ENCODE data around the gene TREML2. TPM values are rescaled to one million over a fixed set of nuclear protein-coding genes. Genes with fewer than 3 reads are reported as not detected.

TREML2 gene
- total and polyA plus RNA-seq, 8 donors: 0.09 to 0.12 TPM; not detected in 6

DNA sequence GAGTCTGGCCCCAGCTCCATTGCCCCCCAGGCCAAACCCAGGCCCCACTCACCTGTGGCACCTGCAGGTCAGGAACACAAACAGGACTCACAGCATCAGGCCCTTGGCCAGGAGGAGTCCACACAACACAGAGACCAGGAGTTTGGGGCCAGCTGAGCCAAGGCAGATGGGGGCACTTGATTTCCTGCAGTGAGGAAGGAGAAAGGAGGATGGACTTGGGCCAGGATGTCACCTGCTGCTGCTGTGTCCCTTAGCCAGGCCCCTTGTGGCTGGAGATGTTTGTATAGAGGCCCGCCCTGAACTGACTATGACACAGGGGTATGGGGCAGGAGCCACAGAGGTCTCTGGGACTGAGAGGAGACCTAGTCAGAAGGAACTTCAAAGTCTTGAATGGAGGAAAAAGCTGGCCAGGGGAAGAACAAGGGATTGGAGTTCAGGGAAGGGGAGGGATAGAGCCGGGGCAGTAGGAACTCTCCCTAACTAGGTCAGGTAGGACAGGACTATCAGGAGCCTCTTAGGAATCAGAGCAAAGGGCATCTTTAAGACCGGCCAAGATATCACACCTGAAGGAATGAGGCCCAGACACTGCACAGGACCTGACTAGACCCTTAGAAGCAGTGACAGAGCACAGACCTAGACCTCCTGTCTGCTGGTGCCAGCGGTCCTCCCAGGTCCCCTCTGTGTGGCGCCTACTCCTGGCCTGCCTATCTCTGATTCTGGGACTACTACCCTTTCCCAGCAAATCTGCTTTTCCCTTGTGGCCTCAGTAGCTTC lies 8.8 kb upstream of the TREML2 start:
- Histone ChIP-seq H3K27ac (no peak overlapping the region), H3K4me1 (no peaks in the 10 kb centered on the region), H3K4me3 (no peak overlapping the region), H3K9me3 (no peaks in the 10 kb centered on the region), H3K36me3 (no peaks in the 10 kb centered on the region), H3K27me3 (no peaks in the 10 kb centered on the region)
- TF ChIP-seq, protein P1, sequence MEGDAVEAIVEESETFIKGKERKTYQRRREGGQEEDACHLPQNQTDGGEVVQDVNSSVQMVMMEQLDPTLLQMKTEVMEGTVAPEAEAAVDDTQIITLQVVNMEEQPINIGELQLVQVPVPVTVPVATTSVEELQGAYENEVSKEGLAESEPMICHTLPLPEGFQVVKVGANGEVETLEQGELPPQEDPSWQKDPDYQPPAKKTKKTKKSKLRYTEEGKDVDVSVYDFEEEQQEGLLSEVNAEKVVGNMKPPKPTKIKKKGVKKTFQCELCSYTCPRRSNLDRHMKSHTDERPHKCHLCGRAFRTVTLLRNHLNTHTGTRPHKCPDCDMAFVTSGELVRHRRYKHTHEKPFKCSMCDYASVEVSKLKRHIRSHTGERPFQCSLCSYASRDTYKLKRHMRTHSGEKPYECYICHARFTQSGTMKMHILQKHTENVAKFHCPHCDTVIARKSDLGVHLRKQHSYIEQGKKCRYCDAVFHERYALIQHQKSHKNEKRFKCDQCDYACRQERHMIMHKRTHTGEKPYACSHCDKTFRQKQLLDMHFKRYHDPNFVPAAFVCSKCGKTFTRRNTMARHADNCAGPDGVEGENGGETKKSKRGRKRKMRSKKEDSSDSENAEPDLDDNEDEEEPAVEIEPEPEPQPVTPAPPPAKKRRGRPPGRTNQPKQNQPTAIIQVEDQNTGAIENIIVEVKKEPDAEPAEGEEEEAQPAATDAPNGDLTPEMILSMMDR (IDR thresholded peaks at IDR 0.05): no peak
- WGBS, 2 donors: 83 to 92% methylated on average over 5 of the region's 5 CpGs
- no peak for FAIRE-seq
- intact Hi-C loops (cut with DNase I): no loop called here
- DNase-seq: no peak
- no peak for ATAC-seq

DNA sequence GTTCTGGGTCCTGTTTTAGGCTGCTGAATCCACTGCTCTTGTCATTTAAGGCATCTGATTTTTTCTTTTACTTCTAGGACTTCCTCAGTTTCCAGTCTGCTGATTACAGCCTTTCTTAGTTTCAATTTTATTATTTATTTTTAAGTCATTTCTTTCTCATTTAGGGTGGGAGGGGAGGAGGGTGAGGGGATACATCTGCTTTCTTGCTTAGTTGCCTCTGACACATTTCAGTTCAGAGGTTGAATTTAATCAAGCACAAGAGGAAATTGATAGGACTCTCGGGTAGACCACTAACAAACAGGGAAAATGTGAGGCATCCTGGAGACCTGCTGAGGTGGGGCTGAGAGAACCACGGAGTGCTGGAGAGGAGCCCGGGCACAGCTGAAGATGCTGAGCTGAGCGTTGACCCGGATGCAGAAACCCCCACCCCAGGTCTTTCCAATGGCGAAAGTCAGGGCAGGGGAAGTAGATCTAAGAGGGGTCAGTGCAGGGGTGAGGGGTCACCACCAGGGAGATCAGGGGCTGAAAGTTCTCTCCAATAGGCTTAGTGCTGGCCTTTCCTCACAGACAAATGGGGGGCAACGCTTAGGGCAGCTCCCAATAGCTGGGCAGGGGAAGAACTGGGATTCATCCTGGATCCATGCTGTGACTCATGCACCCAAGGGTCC lies 7.6 kb upstream of the TREML2 start:
- intact Hi-C loops (cut with DNase I): no loop called here
- WGBS, 2 donors: 77 to 78% methylated on average over 7 of the region's 7 CpGs
- no peak for DNase-seq
- Histone ChIP-seq H3K36me3 (no peaks in the 10 kb centered on the region), H3K27ac (no peak overlapping the region), H3K4me3 (no peak overlapping the region), H3K9me3 (no peaks in the 10 kb centered on the region), H3K4me1 (no peaks in the 10 kb centered on the region), H3K27me3 (no peaks in the 10 kb centered on the region)
- FAIRE-seq: no peak
- ATAC-seq: no peak
- TF ChIP-seq, protein P1 (IDR thresholded peaks at IDR 0.05): no peak

DNA sequence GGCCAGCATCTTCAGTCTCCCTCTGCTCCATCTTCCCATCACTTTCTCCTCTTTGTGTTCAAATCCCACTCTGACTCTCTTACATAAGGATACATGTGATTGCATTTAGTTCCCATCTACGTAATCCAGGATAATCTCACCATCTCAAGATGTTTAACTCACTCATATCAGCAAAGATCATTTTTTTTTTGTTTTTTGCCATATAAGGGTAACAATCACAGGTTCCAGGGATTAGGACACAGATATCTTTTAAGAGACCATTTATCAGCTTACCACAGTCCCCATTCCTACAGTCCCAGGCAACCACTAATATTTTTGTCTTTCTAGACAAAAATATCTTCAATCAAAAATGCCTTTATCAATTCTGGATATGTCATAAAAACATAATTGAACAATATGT lies 3.2 kb upstream of the TREML2 start:
- ATAC-seq: no peak
- 64 to 77% methylated on average over 1 of the region's 1 CpG for WGBS, 2 donors
- intact Hi-C loops (cut with DNase I): no loop called here
- no peaks in the 10 kb centered on the region for H3K4me1 ChIP-seq
- no peak overlapping the region for H3K4me3 ChIP-seq
- FAIRE-seq: no peak
- H3K36me3 ChIP-seq: no peaks in the 10 kb centered on the region
- TF ChIP-seq, protein P1 (IDR thresholded peaks at IDR 0.05): no peak
- no peak overlapping the region for H3K27ac ChIP-seq
- no peaks in the 10 kb centered on the region for H3K9me3 ChIP-seq
- DNase-seq: no peak
- no peaks in the 10 kb centered on the region for H3K27me3 ChIP-seq

DNA sequence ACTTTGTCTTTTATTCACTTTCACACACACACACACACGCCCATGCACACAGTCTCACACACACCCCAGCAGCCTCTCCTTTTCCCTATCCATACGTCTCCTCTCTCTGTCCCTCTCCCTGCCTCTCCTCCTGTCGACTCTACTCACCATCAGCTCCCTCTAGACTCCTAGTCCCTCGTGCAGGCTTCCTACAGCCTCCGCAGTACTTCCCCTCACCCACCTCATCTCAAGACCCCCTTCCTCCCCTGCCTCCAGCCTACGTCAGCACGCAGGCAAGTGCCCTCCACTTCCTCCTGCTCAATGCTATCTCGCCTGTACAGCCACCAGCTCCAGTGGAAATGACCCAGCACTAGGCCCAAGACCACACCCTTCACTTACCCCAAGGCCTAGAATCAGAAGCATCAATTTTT lies 820 bp upstream of the TREML2 start:
- ATAC-seq (no peak), DNase-seq (no peak), FAIRE-seq (no peak)
- WGBS, 2 donors: 59 to 61% methylated on average over 8 of the region's 8 CpGs
- Histone ChIP-seq H3K4me1 (no peaks in the 10 kb centered on the region), H3K4me3 (no peak overlapping the region), H3K27ac (no peak overlapping the region), H3K9me3 (no peaks in the 10 kb centered on the region), H3K36me3 (no peaks in the 10 kb centered on the region), H3K27me3 (no peaks in the 10 kb centered on the region)
- intact Hi-C loops (cut with DNase I): no loop called here
- TF ChIP-seq, protein P1 (IDR thresholded peaks at IDR 0.05): no peak

Measured in pancreas (tissue), 10 donors.